SW480 (cell line): ENCODE results near the gene RNASE13.
"Not testable (repeated sequence)": the region's sequence is repeated elsewhere in the genome, so short reads cannot be mapped to it uniquely, and the experiment has no call there.

Source experiments
- DNase-seq: peaks from one replicate; pipeline ENCODE4 v3.0.0-alpha.2; 2016; ENCODE audit warnings: low spot score

Gene RNASE13

DNA sequence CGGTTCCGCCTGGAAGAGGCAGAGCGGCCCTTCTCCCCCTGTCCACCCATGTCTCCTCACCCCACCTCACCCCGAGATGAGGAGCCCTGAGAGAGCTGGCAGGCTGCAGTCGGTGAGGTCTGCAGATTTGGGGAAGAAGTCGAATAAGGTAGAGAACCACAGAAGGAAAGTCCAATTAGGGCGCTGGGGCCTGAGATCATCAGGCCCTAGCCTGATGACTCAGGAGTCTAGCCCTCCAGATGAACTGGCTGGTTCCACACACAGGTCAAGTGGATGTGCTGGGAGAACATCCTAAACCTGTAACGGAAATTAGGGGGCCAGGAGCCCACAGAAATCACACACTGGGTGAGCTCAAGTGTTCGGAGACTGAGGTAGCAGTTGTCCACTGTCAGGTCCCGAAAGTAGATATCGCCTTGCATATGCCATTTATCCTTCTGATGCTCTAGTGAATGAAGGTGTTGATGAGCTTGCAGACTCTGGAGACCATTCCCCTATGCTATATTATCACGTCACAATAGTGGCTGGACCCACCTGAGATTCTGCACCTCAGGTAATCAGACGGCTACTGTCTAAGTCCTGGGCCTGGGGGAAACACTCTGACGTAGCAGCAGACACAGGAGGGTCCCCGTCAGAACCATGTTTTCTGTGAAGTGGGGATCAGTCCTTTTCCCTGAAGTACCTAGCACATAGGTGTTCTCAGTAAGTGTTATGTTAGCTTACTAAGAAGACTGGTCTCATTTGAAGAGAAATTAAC is 45.7 kb downstream of the RNASE13 start:
- DNase-seq, result no peak

DNA sequence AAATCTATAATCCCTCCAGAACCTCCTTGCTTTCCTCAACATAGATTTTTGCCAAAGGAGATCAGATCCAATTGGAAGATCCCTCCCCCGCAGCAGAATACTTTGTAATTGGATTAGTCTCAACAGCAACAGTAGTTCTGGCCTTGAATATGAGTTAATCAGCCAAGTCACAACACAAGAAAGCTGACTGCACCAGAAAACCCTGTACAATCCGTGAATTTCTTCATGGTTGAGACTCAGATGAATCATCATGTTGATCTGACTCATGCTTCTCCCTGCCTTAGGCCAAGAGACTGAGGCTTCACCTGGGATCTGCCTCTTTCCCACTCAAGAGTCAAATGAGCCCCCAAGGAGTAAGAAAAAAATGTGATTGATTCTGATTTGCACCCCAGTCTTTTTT is 47.8 kb downstream of the RNASE13 start:
- DNase-seq, result no peak

DNA sequence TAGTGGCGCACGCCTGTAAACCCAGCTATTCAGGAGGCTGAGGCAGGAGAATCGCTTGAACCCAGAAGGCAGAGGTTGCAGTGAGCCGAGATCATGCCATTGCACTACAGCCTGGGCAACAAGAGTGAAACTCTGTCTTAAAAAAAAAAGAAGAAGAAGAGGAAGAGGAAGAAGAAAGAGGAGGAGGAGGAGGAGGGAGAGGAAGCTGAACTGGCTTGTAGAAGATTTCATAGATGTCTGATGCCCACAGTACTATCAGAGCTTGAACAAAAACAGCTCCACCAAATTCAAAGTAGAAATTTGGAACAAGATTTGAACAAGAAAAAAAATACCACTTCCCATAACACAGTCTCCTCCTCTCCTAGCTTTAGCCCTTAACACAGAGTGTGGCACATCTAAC is 49.0 kb downstream of the RNASE13 start:
- DNase-seq, result not testable (repeated sequence)
